Stimulated activated naive B cell treated with anti-CD40 and anti-IgM and Interleukin-4, amounts not matched to agents 10 μg/mL and 1 μg/mL and 100 μg/mL, for 72 hours (primary cell): ENCODE results near the gene BSPRY.

ENCODE experiments used
- ATAC-seq, 2 donors: fragments of 150-1000 bp; cut with Tn5 transposase; replicated peaks; 2 replicates each; pipeline ENCODE4 v1.10.0; 2021; ENCODE audit warnings: moderate library complexity in 1 of 2
- DNase-seq: peaks from one replicate; pipeline ENCODE4 v3.0.0; 2021
- H3K27ac Mint-ChIP-seq: one replicate; pipeline ENCODE4 v1.8.0; 2022; ENCODE audit warnings: mild to moderate bottlenecking, mixed read lengths
- H3K27me3 Mint-ChIP-seq, 2 donors: one replicate each; pipeline ENCODE4 v1.8.0; 2022; ENCODE audit warnings: mixed read lengths in 2 of 2
- H3K36me3 Mint-ChIP-seq, 2 donors: one replicate each; pipeline ENCODE4 v1.8.0; 2022; ENCODE audit warnings: mixed read lengths in 2 of 2, mild to moderate bottlenecking in 1 of 2
- H3K4me1 Mint-ChIP-seq, 2 donors: one replicate each; pipeline ENCODE4 v1.8.0; 2022; ENCODE audit warnings: mixed read lengths in 2 of 2, mild to moderate bottlenecking in 1 of 2
- H3K4me3 Mint-ChIP-seq, 2 donors: one replicate each; pipeline ENCODE4 v1.8.0; 2022; ENCODE audit warnings: mild to moderate bottlenecking in 2 of 2, mixed read lengths in 2 of 2, moderate library complexity in 1 of 2
- H3K9me3 Mint-ChIP-seq, 2 donors: one replicate each; pipeline ENCODE4 v1.8.0; 2022; ENCODE audit warnings: mixed read lengths in 2 of 2, mild to moderate bottlenecking in 1 of 2

The BSPRY gene

GRCh38 chr9:113320051-113320450 is 29.3 kb upstream of the BSPRY start:
- no peak overlapping the region for H3K27ac Mint-ChIP-seq
- no peaks in the 10 kb centered on the region for H3K27me3 Mint-ChIP-seq
- no peak for ATAC-seq
- H3K36me3 Mint-ChIP-seq, result peaks cover 0 to 4% of the 10 kb centered on the region in 2 donors
- no peak overlapping the region for H3K4me3 Mint-ChIP-seq
- DNase-seq, result no peak
- no peaks in the 10 kb centered on the region for H3K4me1 Mint-ChIP-seq
- H3K9me3 Mint-ChIP-seq, result no peaks in the 10 kb centered on the region

- ATAC-seq, result no peak
- no peaks in the 10 kb centered on the region for H3K9me3 Mint-ChIP-seq
- no peaks in the 10 kb centered on the region for H3K27me3 Mint-ChIP-seq
- no peaks in the 10 kb centered on the region for H3K36me3 Mint-ChIP-seq
- no peak overlapping the region for H3K27ac Mint-ChIP-seq
- no peaks in the 10 kb centered on the region for H3K4me1 Mint-ChIP-seq
- no peak overlapping the region for H3K4me3 Mint-ChIP-seq
- no peak for DNase-seq
Measured at GRCh38 chr9:113322671-113323070, 26.7 kb upstream of the BSPRY start.

DNA sequence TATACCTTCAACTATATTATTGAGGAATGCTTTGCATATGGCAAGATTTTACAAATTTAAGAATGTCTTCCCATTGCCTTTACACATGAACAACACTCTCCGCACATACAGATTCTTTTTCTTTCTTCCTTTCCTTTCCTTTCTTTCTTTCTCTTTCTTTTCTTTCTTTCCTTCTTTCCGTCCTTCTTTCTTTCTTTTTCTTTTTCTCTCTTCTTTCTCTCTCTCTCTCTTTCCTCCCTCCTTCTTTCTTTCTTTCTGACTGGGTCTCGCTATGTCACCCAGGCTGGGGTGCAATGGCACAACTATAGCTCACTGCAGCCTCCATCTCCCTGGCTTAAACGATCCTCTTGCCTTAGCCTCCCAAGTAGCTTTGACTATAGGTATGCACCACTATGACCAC is 23.1 kb upstream of the BSPRY start:
- Mint-ChIP-seq H3K4me1 (no peaks in the 10 kb centered on the region), H3K4me3 (no peak overlapping the region), H3K27me3 (no peaks in the 10 kb centered on the region), H3K9me3 (no peaks in the 10 kb centered on the region), H3K27ac (no peak overlapping the region), H3K36me3 (no peaks in the 10 kb centered on the region)
- ATAC-seq (no peak), DNase-seq (no peak)

DNA sequence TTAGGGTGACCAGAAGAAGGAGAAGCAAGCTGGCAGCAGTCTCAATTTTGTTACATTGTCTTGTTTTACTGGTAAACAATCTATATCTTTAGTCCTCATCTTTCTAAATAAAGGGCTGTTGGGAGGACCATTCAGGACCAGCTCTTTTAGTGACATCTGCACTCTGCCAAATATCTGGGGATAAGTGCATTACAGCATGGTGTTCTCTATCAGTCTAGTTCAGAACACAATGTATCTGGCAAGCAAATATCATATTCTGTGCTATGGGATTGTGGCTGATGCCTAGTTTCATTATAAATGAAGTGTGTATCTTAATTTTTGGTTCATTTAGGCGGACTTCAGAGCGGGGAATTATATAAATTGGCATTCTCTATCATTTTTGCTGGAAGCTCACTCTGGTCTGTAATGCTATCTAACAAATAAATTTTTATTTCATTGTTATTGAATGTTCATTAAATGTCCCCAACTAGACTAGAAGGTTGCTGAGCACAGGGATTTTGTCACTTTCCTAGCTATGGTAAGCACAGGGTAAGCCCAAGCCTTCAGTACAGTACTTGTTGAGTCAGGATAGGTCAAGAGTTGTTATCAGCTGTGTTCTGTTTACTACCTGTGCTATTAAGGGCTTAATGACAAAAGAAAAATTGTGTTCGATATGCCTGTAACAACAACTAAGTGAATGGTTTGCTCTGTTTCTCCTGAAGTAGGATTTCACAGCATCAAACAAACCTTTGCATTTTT is 21.1 kb upstream of the BSPRY start:
- no peak overlapping the region for H3K4me3 Mint-ChIP-seq
- no peak overlapping the region for H3K27ac Mint-ChIP-seq
- H3K36me3 Mint-ChIP-seq, result no peaks in the 10 kb centered on the region
- DNase-seq (no peak), ATAC-seq (no peak)
- no peaks in the 10 kb centered on the region for H3K27me3 Mint-ChIP-seq
- no peaks in the 10 kb centered on the region for H3K9me3 Mint-ChIP-seq
- H3K4me1 Mint-ChIP-seq, result no peaks in the 10 kb centered on the region

DNA sequence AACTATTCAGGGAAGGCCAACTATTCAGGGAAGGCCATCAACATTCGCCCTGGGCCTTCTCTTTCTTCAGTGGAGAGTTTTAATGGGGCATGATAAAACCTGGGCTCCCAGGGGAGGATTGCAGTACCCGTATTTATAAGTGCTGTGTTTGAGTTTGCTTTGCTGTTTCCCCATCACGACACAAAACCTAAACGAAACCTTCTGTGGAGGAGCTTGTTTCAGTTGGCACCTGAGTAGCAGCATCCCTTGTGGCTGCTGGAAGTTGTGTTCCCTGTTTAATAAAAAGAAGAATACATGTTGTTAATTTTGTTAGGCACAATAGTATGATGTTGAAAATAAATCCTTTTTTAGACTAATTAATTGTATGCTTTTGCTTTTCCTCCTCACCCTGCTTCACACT is 17.6 kb upstream of the BSPRY start:
- no peak overlapping the region for H3K4me3 Mint-ChIP-seq
- no peak overlapping the region for H3K27ac Mint-ChIP-seq
- H3K36me3 Mint-ChIP-seq, result no peaks in the 10 kb centered on the region
- no peak for ATAC-seq
- no peaks in the 10 kb centered on the region for H3K27me3 Mint-ChIP-seq
- H3K9me3 Mint-ChIP-seq, result no peaks in the 10 kb centered on the region
- H3K4me1 Mint-ChIP-seq, result no peaks in the 10 kb centered on the region
- DNase-seq, result no peak

GRCh38 chr9:113337714-113338113 is 11.6 kb upstream of the BSPRY start:
- Mint-ChIP-seq H3K27me3 (peaks cover 0 to 8% of the 10 kb centered on the region in 2 donors), H3K9me3 (no peaks in the 10 kb centered on the region), H3K27ac (no peak overlapping the region), H3K4me3 (no peak overlapping the region), H3K4me1 (peaks cover 6 to 32% of the 10 kb centered on the region in 2 donors), H3K36me3 (no peaks in the 10 kb centered on the region)
- no peak for DNase-seq
- ATAC-seq, result no peak

DNA sequence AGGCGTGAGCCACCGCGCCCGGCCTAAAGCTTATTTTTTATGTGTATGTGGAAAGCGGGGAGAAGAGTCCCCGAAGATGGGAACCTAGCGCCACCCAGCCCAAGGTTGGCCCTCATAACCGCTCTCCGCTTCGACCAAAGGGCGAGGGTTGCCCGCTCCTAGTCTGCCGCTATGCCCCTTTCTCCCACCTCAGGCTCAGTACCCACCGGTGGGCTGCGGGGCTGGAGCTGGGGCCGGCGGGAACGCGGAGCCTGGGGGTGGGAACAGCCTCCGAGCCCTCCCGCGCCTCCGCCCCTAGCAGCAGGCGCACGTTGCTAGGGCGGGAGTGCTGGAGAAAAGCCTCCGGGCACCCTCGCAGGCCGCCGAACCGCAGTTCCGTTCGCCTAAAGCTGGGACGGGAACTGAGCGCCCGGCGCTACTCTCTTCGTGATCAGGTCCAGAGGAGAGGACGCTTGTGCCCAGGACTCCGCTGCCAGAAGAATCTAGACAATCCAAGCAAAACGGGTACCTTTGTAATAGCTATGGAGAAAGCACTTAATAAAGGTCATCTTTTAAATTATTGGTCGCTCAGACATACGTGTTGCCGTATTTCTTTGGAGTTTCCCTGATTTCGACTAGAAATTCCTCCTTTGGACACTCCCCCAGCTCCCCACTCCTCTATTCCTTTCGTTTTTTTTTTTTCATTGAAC is 9.2 kb upstream of the BSPRY start, which contains the start of gene WDR31:
TSS of gene WDR31 (minus strand) at position 265 of the 689 bp plus-strand sequence. CDS start 8,253 bp downstream, outside the sequence.
- ATAC-seq (peak; percentile 98 to 99), DNase-seq (peak; percentile 84)
- Mint-ChIP-seq H3K27me3 (peaks cover 0 to 8% of the 10 kb centered on the region in 2 donors), H3K36me3 (no peaks in the 10 kb centered on the region), H3K4me3 (peak within 1 kb of the TSS; percentile 77 to 92), H3K9me3 (no peaks in the 10 kb centered on the region), H3K27ac (peak within 1 kb of the TSS; percentile 56), H3K4me1 (peaks cover 6 to 32% of the 10 kb centered on the region in 2 donors)

- H3K36me3 Mint-ChIP-seq, result no peaks in the 10 kb centered on the region
- peaks cover 0 to 8% of the 10 kb centered on the region in 2 donors for H3K27me3 Mint-ChIP-seq
- H3K9me3 Mint-ChIP-seq, result no peaks in the 10 kb centered on the region
- H3K27ac Mint-ChIP-seq, result no peak overlapping the region
- H3K4me1 Mint-ChIP-seq, result peaks cover 6 to 32% of the 10 kb centered on the region in 2 donors
- DNase-seq (no peak), ATAC-seq (no peak)
- H3K4me3 Mint-ChIP-seq, result peak overlapping the region in 1 of 2 donors; percentile 30
Measured at GRCh38 chr9:113341712-113342410, 7.5 kb upstream of the BSPRY start.

GRCh38 chr9:113343732-113344231 is 5.6 kb upstream of the BSPRY start:
- peaks cover 0 to 8% of the 10 kb centered on the region in 2 donors for H3K27me3 Mint-ChIP-seq
- no peak overlapping the region for H3K4me3 Mint-ChIP-seq
- no peaks in the 10 kb centered on the region for H3K36me3 Mint-ChIP-seq
- ATAC-seq (no peak), DNase-seq (no peak)
- H3K4me1 Mint-ChIP-seq, result peaks cover 6 to 36% of the 10 kb centered on the region in 2 donors
- H3K27ac Mint-ChIP-seq, result no peak overlapping the region
- no peaks in the 10 kb centered on the region for H3K9me3 Mint-ChIP-seq

- Mint-ChIP-seq H3K4me3 (no peak overlapping the region), H3K9me3 (no peaks in the 10 kb centered on the region), H3K4me1 (peaks cover 9 to 28% of the 10 kb centered on the region in 2 donors), H3K36me3 (no peaks in the 10 kb centered on the region), H3K27me3 (peaks cover 0 to 3% of the 10 kb centered on the region in 2 donors), H3K27ac (no peak overlapping the region)
- ATAC-seq (no peak), DNase-seq (no peak)
Measured at GRCh38 chr9:113345190-113345589, 4.2 kb upstream of the BSPRY start.

GRCh38 chr9:113345671-113346070 is 3.7 kb upstream of the BSPRY start:
- Mint-ChIP-seq H3K36me3 (no peaks in the 10 kb centered on the region), H3K27ac (no peak overlapping the region), H3K27me3 (peaks cover 0 to 5% of the 10 kb centered on the region in 2 donors), H3K4me1 (peaks cover 12 to 28% of the 10 kb centered on the region in 2 donors), H3K4me3 (no peak overlapping the region), H3K9me3 (no peaks in the 10 kb centered on the region)
- ATAC-seq (no peak), DNase-seq (no peak)

DNA sequence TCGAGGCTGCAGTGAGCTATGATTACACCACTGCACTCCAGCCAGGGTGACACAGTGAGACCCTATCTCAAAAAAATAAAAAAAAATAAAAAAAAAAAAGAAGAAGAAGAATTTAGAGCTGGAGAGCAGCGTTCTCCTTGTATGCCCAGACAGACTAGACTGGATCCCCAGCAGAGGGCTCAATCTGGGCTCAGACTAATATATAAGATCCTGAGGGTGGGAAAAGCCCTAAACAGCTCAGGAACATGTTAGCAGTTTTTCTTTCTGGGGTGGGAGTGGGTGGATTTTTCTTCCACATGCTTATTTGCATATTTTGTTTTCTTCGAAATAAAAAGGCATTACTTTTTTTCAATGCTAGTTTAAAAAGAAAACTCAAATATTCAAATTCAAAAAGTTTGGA is 904 bp upstream of the BSPRY start:
- DNase-seq (no peak), ATAC-seq (no peak)
- Mint-ChIP-seq H3K27ac (no peak overlapping the region), H3K36me3 (peaks cover 5 to 6% of the 10 kb centered on the region in 2 donors), H3K4me3 (no peak overlapping the region), H3K9me3 (no peaks in the 10 kb centered on the region), H3K27me3 (peaks cover 0 to 5% of the 10 kb centered on the region in 2 donors), H3K4me1 (peaks cover 26 to 33% of the 10 kb centered on the region in 2 donors)

GRCh38 chr9:113349066-113349444 is 286 bp upstream of the BSPRY start:
- peak overlapping the region; percentile 68 to 75 for H3K4me3 Mint-ChIP-seq
- H3K4me1 Mint-ChIP-seq, result peaks cover 26 to 33% of the 10 kb centered on the region in 2 donors
- DNase-seq, result no peak

DNA sequence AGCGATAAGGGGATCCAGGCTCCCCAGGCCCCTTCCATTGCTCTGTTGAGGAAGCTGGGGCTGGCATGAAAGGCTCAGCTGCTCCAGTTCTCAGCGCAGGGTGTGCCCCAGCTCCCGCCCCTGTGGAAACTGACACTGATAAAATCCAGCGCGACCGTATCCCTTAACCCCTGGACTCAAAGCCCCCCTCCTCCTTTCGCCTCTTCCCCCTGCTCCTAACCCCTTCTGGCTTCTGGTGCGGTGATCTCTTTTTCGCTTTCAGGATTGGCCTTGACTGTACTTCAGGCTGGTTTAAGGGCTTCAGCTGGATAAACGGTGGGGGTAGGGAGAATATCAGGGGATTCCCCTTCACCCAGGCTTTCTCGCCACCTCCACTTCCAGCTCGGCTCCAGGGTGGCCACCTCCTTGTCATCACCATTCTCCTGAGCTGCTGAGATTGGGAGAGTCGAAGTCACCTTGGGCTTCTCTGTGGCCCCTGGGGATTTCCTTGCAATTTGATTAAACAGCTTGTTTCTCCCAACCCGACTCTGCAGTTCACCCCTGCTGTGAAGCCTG is 843 bp downstream of the BSPRY start:
- H3K27me3 Mint-ChIP-seq, result peaks cover 0 to 5% of the 10 kb centered on the region in 2 donors
- H3K4me3 Mint-ChIP-seq, result peak overlapping the region; percentile 82 to 86
- ATAC-seq, result peak; percentile 12 to 18
- H3K9me3 Mint-ChIP-seq, result no peaks in the 10 kb centered on the region
- DNase-seq, result no peak
- peaks cover 26 to 33% of the 10 kb centered on the region in 2 donors for H3K4me1 Mint-ChIP-seq
- H3K36me3 Mint-ChIP-seq, result peaks cover 5 to 6% of the 10 kb centered on the region in 2 donors
- peak overlapping the region; percentile 89 for H3K27ac Mint-ChIP-seq

More at GRCh38 chr9:113349066-113349444, 286 bp upstream of the BSPRY start:
- ATAC-seq, result no peak
- Mint-ChIP-seq H3K36me3 (peaks cover 5 to 6% of the 10 kb centered on the region in 2 donors), H3K27me3 (peaks cover 0 to 5% of the 10 kb centered on the region in 2 donors), H3K27ac (peak overlapping the region; percentile 25), H3K9me3 (no peaks in the 10 kb centered on the region)
